ENCODE measurements around the gene TLK2.
"Not testable (repeated sequence)": the region's sequence is repeated elsewhere in the genome, so short reads cannot be mapped to it uniquely, and the experiment has no call there.

GRCh38 chr17:62612289-62612688 is 133.7 kb downstream of the TLK2 start:
- not testable (repeated sequence) for TF ChIP-seq CTCF (IDR thresholded peaks at IDR 0.05); ZFX (IDR thresholded peaks at IDR 0.05; ENCODE audit: borderline replicate concordance)
